ENCODE data around the gene OR4K2.

Gene OR4K2

DNA sequence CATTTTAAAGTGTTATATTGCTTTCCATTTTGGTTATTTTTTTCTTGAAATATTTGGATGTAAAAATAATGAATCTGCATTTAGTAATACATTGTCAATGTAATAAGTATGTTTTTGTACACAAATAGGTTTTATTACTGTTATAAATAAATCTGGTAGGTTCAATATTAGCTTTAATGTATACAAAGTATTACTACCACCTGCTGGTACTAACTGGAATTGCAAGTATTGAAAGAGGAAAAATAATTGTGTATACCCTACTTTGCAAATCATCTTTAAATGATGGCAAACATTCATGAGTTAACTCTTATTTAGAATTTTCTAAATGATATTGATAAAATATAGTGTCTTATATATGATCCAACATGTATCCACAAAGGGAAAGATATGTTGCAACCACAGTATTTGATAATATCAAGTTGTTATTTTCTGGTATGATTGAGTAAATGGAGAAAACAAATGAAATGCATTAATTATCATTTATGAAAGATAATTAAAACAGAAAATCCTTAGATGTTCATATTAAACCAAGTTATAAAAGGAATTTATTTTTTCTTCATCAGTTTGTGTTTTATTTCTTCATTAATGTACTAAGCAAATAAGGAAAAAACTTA is 3.2 kb downstream of the OR4K2 start:
- no peak for DNase-seq (ENCODE audit: extremely low read depth, low read depth)
- TF ChIP-seq, protein P1, sequence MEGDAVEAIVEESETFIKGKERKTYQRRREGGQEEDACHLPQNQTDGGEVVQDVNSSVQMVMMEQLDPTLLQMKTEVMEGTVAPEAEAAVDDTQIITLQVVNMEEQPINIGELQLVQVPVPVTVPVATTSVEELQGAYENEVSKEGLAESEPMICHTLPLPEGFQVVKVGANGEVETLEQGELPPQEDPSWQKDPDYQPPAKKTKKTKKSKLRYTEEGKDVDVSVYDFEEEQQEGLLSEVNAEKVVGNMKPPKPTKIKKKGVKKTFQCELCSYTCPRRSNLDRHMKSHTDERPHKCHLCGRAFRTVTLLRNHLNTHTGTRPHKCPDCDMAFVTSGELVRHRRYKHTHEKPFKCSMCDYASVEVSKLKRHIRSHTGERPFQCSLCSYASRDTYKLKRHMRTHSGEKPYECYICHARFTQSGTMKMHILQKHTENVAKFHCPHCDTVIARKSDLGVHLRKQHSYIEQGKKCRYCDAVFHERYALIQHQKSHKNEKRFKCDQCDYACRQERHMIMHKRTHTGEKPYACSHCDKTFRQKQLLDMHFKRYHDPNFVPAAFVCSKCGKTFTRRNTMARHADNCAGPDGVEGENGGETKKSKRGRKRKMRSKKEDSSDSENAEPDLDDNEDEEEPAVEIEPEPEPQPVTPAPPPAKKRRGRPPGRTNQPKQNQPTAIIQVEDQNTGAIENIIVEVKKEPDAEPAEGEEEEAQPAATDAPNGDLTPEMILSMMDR (IDR thresholded peaks at IDR 0.05; ENCODE audit: low read depth, low read length), result no peak; the same call in 1 of the 2 replicates

- no peak for DNase-seq (ENCODE audit: extremely low read depth, low read depth)
- TF ChIP-seq, protein P1 (IDR thresholded peaks at IDR 0.05; ENCODE audit: low read depth, low read length), result no peak
These were observed 20.3 kb downstream of the OR4K2 start for GRCh38 chr14:19895282-19895681.

- no peak for DNase-seq (ENCODE audit: extremely low read depth, low read depth)
- TF ChIP-seq, protein P1 (IDR thresholded peaks at IDR 0.05; ENCODE audit: low read depth, low read length), result no peak
These were observed 26.1 kb downstream of the OR4K2 start for GRCh38 chr14:19900999-19901398.

GRCh38 chr14:19902409-19902808 is 27.5 kb downstream of the OR4K2 start:
- TF ChIP-seq, protein P1 (IDR thresholded peaks at IDR 0.05; ENCODE audit: low read depth, low read length), result no peak
- DNase-seq (ENCODE audit: extremely low read depth, low read depth), result no peak

- TF ChIP-seq, protein P1 (IDR thresholded peaks at IDR 0.05; ENCODE audit: low read depth, low read length), result no peak
- no peak for DNase-seq (ENCODE audit: extremely low read depth, low read depth)
These were observed 31.7 kb downstream of the OR4K2 start for GRCh38 chr14:19906665-19907064.

GRCh38 chr14:19911114-19911513 is 36.2 kb downstream of the OR4K2 start:
- DNase-seq (ENCODE audit: extremely low read depth, low read depth), result no peak
- TF ChIP-seq, protein P1 (IDR thresholded peaks at IDR 0.05; ENCODE audit: low read depth, low read length), result no peak

GRCh38 chr14:19917243-19917642 is 42.3 kb downstream of the OR4K2 start:
- DNase-seq (ENCODE audit: extremely low read depth, low read depth), result no peak
- TF ChIP-seq, protein P1 (IDR thresholded peaks at IDR 0.05; ENCODE audit: low read depth, low read length), result no peak

All from AG09319 (cell line).